GM12874 (cell line): ENCODE results near the gene HDAC4.

Source experiments
- CTCF ChIP-seq: IDR thresholded peaks from 2 replicates; pipeline ENCODE4 v1.5.1; 2011; ENCODE audit warnings: low read depth, mild to moderate bottlenecking, control low read depth, low read length, moderate library complexity; ENCODE audit not compliant: insufficient read depth

The HDAC4 gene

GRCh38 chr2:239061121-239061666 lies 339.6 kb downstream of the HDAC4 start:
- TF ChIP-seq CTCF, result no peak

- no peak for TF ChIP-seq CTCF
Observed at GRCh38 chr2:239060676-239061075, 340.1 kb downstream of the HDAC4 start.

- TF ChIP-seq CTCF, result no peak
Observed at GRCh38 chr2:239059854-239060253, 341.0 kb downstream of the HDAC4 start.

- TF ChIP-seq CTCF, result no peak
Observed at GRCh38 chr2:239058766-239059165, 342.1 kb downstream of the HDAC4 start.

- TF ChIP-seq CTCF, result no peak
Observed at GRCh38 chr2:239057533-239057932, 343.3 kb downstream of the HDAC4 start.

- no peak for TF ChIP-seq CTCF
Observed at GRCh38 chr2:239056611-239057010, 344.2 kb downstream of the HDAC4 start.

GRCh38 chr2:239055756-239056493 lies 344.9 kb downstream of the HDAC4 start:
- TF ChIP-seq CTCF, result no peak
